Medulla oblongata (tissue), 1 donor: Measurements from ENCODE around the gene KRT33B.
"Not testable (repeated sequence)": the region's sequence is repeated elsewhere in the genome, so short reads cannot be mapped to it uniquely, and the experiment has no call there.

Source experiments
- DNase-seq: peaks from one replicate; pipeline ENCODE4 v3.0.0-alpha.2; 2015; ENCODE audit errors: extremely low spot score

Gene KRT33B

GRCh38 chr17:41369713-41370112 is at the start of gene KRT33B:
KRT33B (minus strand) TSS chr17:41369813; CDS start chr17:41369750, 63 bp downstream.
- no peak for DNase-seq

GRCh38 chr17:41418116-41418860 is 48.7 kb upstream of the KRT33B start:
- DNase-seq, result no peak

GRCh38 chr17:41417576-41418015 is 48.0 kb upstream of the KRT33B start:
- no peak for DNase-seq

- no peak for DNase-seq
These were observed 47.5 kb upstream of the KRT33B start for GRCh38 chr17:41417127-41417526.

- no peak for DNase-seq
These were observed 46.9 kb upstream of the KRT33B start for GRCh38 chr17:41416479-41416878.

GRCh38 chr17:41415833-41416335 is 46.3 kb upstream of the KRT33B start:
- no peak for DNase-seq

GRCh38 chr17:41415411-41415810 is 45.8 kb upstream of the KRT33B start:
- DNase-seq, result no peak

- no peak for DNase-seq
These were observed 44.4 kb upstream of the KRT33B start for GRCh38 chr17:41413982-41414381.

- DNase-seq, result no peak
These were observed 43.8 kb upstream of the KRT33B start for GRCh38 chr17:41413353-41413957.

- no peak for DNase-seq
These were observed 41.6 kb upstream of the KRT33B start for GRCh38 chr17:41411072-41411840.

- no peak for DNase-seq
These were observed 37.6 kb upstream of the KRT33B start for GRCh38 chr17:41407226-41407625.

- DNase-seq, result no peak
These were observed 36.6 kb upstream of the KRT33B start for GRCh38 chr17:41406205-41406604.

GRCh38 chr17:41404024-41404671 is 34.5 kb upstream of the KRT33B start:
- no peak for DNase-seq

- DNase-seq, result no peak
These were observed 33.9 kb upstream of the KRT33B start for GRCh38 chr17:41403404-41404023.

GRCh38 chr17:41402161-41402560 is 32.5 kb upstream of the KRT33B start:
- no peak for DNase-seq

- DNase-seq, result no peak
These were observed 27.5 kb upstream of the KRT33B start, which contains the start of gene KRT31 for GRCh38 chr17:41396996-41397660. KRT31 (minus strand) TSS chr17:41397608; CDS start chr17:41397539, 69 bp downstream.

- no peak for DNase-seq
These were observed 26.7 kb upstream of the KRT33B start for GRCh38 chr17:41396340-41396739.

GRCh38 chr17:41395611-41396010 is 26.0 kb upstream of the KRT33B start:
- no peak for DNase-seq

- DNase-seq, result not testable (repeated sequence)
These were observed 25.4 kb upstream of the KRT33B start for GRCh38 chr17:41395044-41395443.

GRCh38 chr17:41394254-41394996 is 24.8 kb upstream of the KRT33B start:
- no peak for DNase-seq
